Nephron progenitor cell (in vitro differentiated cells): Measurements from ENCODE around the gene HCFC1R1.

Source experiments
- DNase-seq: peaks from one replicate; pipeline ENCODE4 v3.0.0; 2021
- H3K27ac Mint-ChIP-seq: 2 replicates; pipeline ENCODE4 v1.8.0; 2021; ENCODE audit warnings: mild to moderate bottlenecking, moderate library complexity, mixed read lengths
- H3K27me3 Mint-ChIP-seq: 2 replicates; pipeline ENCODE4 v1.8.0; 2021; ENCODE audit warnings: mild to moderate bottlenecking, low read depth, mixed read lengths; ENCODE audit not compliant: poor library complexity
- H3K36me3 Mint-ChIP-seq: 2 replicates; pipeline ENCODE4 v1.8.0; 2021; ENCODE audit warnings: low read depth, mixed read lengths
- H3K4me1 Mint-ChIP-seq: 2 replicates; pipeline ENCODE4 v1.8.0; 2021; ENCODE audit warnings: mixed read lengths
- H3K4me3 Mint-ChIP-seq: 2 replicates; pipeline ENCODE4 v1.8.0; 2021; ENCODE audit warnings: mild to moderate bottlenecking, moderate library complexity, mixed read lengths
- H3K9me3 Mint-ChIP-seq: 2 replicates; pipeline ENCODE4 v1.8.0; 2021; ENCODE audit warnings: mild to moderate bottlenecking, moderate library complexity, mixed read lengths
- TF ChIP-seq, protein P1 (sequence below): fragments of 200-600 bp; sonication (generic); IDR thresholded peaks from 2 replicates; pipeline ENCODE4 v1.5.0; 2021; ENCODE audit warnings: antibody characterized with exemption

HCFC1R1 gene

DNA sequence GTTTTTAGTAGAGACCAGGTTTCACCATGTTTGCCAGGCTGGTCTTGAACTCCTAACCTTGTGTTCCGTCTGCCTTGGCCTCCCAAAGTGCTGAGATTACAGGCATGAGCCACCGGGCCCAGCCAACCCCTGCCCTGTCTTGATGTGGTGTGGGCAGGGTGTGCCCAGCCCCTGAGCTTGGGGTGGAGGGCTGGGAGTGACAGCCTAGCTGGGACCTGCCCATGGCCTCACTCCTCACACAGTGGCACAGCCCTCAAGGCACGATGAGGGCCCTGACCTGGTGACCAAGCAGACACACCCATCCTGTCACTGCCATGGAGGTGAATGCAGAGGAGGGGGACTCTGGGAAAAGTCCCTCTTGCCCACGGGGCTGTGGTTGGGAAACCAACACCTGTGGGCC lies 44.7 kb upstream of the HCFC1R1 start:
- H3K4me3 Mint-ChIP-seq, result no peak overlapping the region

DNA sequence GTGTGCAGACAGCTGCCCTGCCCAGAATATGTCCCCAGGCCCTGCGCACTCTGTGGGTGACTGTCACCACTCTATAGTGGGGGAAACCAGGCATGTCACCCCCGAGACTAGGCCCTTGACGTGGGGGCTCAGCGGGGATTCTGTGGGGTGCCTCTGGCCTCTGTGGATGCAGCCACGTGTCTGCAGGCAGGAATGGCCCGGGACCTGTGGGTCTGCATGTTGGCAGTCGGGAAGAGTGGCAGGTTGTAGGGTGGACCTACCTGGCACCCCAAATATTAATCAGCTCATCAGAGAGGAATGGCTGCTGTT lies 42.7 kb upstream of the HCFC1R1 start:
- Mint-ChIP-seq H3K4me1 (peaks cover 28% of the 10 kb centered on the region), H3K4me3 (no peak overlapping the region), H3K9me3 (no peaks in the 10 kb centered on the region), H3K27ac (no peak overlapping the region), H3K36me3 (no peaks in the 10 kb centered on the region), H3K27me3 (peaks cover 7% of the 10 kb centered on the region)
- TF ChIP-seq, protein P1, sequence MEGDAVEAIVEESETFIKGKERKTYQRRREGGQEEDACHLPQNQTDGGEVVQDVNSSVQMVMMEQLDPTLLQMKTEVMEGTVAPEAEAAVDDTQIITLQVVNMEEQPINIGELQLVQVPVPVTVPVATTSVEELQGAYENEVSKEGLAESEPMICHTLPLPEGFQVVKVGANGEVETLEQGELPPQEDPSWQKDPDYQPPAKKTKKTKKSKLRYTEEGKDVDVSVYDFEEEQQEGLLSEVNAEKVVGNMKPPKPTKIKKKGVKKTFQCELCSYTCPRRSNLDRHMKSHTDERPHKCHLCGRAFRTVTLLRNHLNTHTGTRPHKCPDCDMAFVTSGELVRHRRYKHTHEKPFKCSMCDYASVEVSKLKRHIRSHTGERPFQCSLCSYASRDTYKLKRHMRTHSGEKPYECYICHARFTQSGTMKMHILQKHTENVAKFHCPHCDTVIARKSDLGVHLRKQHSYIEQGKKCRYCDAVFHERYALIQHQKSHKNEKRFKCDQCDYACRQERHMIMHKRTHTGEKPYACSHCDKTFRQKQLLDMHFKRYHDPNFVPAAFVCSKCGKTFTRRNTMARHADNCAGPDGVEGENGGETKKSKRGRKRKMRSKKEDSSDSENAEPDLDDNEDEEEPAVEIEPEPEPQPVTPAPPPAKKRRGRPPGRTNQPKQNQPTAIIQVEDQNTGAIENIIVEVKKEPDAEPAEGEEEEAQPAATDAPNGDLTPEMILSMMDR, result no peak
- no peak for DNase-seq

More for the DNA sequence above, 44.7 kb upstream of the HCFC1R1 start:
- TF ChIP-seq, protein P1, result no peak
- H3K36me3 Mint-ChIP-seq, result no peaks in the 10 kb centered on the region
- H3K27ac Mint-ChIP-seq, result no peak overlapping the region
- DNase-seq, result no peak
- no peaks in the 10 kb centered on the region for H3K9me3 Mint-ChIP-seq
- H3K27me3 Mint-ChIP-seq, result peaks cover 9% of the 10 kb centered on the region
- H3K4me1 Mint-ChIP-seq, result peaks cover 38% of the 10 kb centered on the region

DNA sequence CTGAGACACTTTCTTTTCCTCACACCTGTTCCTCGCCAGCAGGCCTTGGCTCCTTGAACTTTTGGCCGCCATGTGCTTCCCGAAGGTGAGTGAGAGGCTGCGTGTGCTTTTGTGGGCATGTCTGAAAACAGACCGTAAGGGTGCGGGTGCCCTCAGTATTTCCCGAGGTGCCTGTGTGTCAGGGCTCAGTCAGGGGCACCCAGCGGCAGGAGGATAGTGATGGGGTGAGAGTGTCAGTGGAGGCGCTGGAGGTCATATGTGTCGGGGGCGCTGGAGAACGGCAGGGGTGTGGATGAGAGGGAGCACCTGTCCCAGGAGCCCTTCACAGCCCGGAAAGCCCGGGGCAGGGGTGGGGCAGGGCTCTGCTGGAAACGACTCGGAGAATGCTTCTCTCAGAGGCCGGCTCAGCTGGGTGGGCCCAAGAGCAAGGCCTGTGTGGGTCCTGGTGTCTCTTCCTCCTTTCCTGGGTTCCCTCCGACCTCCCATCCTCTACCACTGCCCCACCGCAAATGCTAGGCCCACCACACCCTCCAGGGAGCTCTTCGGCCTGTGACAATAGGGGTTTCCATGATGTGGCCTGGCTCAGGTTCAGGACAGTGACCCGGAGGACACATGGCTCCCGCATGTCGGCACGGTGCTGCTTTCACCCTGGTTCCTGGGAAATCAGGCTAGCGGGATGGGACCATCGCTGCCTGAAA lies 42.1 kb upstream of the HCFC1R1 start:
- Mint-ChIP-seq H3K4me1 (peaks cover 24% of the 10 kb centered on the region), H3K27ac (no peak overlapping the region), H3K36me3 (no peaks in the 10 kb centered on the region)

DNA sequence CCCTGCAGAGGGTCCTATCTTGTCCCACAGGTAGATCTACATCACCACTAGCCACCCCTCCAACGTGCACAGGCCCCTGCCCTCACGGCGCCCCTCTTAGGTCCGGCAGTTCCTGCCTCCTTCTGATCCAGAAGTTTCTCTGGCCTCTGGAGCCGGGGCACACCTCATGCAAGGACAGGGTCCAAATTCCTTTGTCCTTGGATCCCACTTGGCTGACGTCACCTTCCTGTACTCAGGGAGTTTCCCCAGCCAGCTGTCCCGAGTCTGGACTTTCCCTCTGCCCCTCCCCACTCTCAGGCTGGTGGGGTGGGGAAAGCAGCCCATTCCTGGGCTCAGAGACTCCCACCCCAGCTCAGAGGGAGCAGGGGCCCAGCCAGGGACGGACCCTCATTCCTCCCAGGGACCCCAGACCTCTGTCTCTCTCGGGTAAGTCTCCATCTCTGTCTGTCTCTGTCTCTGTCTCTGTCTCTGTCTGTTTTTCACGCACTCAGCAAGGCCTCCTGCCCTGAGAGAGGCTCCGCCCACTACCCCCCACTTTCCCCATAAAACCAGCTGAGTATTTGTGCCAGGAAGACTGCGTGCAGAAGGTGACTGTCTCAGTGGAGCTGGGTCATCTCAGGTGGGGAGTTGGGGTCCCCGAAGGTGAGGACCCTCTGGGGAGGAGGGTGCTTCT lies 41.5 kb upstream of the HCFC1R1 start, which contains the start of gene IL32:
TSS of gene IL32 (plus strand) at position 572 of the 673 bp plus-strand sequence. CDS start 172 bp downstream, outside the sequence.
- Mint-ChIP-seq H3K36me3 (no peaks in the 10 kb centered on the region), H3K9me3 (no peaks in the 10 kb centered on the region), H3K4me1 (peaks cover 27% of the 10 kb centered on the region), H3K27ac (peak within 1 kb of the TSS; percentile 14), H3K4me3 (no peak within 1 kb of the TSS), H3K27me3 (peaks cover 14% of the 10 kb centered on the region)
- DNase-seq, result no peak
- TF ChIP-seq, protein P1, result no peak

More for the DNA sequence above, 42.1 kb upstream of the HCFC1R1 start:
- DNase-seq, result no peak
- H3K4me3 Mint-ChIP-seq, result no peak overlapping the region
- H3K27me3 Mint-ChIP-seq, result peaks cover 9% of the 10 kb centered on the region
- TF ChIP-seq, protein P1, result no peak
- H3K9me3 Mint-ChIP-seq, result no peaks in the 10 kb centered on the region

DNA sequence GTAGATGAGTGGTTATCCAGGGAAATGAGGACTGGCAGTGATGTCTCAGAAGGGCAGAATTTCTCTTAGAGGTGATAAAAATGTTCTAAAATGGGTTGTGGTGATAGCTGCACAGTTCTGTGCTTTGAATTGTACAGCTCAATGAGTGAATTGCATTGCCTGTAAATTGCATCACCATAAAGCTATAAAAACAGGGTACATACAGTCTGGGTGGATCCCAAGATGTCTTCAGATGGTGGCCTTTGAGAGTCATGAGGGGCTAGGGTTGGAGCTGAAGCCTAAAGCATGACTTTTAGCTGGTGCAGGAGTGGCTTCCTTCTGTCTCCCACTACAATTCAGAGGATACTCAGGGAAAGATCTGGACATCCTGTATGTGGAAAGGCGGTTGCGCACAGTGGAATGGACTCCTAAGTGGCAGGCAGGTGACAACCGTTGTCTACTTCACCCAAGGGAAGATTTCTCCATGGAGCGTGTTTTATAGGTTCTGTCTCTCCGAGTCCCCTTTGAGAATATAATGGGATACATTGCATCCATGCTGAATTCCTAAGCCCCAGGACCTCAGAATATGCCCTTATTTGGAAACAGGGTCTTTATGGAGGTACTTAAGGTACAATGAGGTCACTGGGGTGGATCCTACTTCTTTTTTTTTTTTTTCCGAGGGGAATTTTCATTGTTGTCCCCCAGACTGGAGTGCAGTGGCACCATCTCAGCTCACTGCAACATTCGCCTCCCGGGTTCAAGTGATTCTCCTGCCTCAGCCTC lies 40.1 kb upstream of the HCFC1R1 start:
- peaks cover 15% of the 10 kb centered on the region for H3K27me3 Mint-ChIP-seq
- no peaks in the 10 kb centered on the region for H3K36me3 Mint-ChIP-seq
- H3K4me3 Mint-ChIP-seq, result no peak overlapping the region
- peaks cover 25% of the 10 kb centered on the region for H3K4me1 Mint-ChIP-seq
- no peaks in the 10 kb centered on the region for H3K9me3 Mint-ChIP-seq
- H3K27ac Mint-ChIP-seq, result no peak overlapping the region
- TF ChIP-seq, protein P1, result no peak
- no peak for DNase-seq
